GM19468 (cell line): ENCODE measurements around the gene RND2.

Source experiments
- ATAC-seq: cut with Tn5 transposase; IDR thresholded peaks from one replicate; pipeline ENCODE4 v1.9.1; 2021; ENCODE audit warnings: mild to moderate bottlenecking, moderate library complexity, moderate number of reproducible peaks; ENCODE audit not compliant: unreplicated experiment; ENCODE audit errors: extremely low read depth

The RND2 gene

DNA sequence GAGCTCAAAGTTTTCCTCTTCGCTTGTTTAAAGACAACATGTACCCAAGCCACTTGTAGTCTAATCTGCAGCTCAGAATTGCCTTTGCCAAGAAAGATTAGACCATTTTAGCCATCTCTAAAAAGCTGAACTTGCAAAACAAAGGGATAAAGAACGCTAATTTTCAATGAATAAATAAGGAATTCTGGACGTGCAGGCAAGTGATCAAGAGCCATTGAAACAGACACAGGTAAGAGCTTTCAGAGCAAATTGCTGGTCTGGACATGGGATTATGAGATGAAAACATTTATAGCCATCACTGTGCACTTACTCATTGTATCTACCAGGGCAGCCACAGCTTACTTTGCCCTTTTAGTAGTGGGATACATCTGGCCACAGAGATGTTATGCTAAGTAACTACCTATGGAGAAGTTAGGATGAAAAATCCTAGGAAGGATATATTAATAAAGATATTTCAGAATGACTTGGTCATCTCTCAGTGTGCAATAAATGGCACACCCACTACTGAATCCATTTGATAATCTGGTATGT lies 44.4 kb downstream of the RND2 start:
- ATAC-seq, result no peak

DNA sequence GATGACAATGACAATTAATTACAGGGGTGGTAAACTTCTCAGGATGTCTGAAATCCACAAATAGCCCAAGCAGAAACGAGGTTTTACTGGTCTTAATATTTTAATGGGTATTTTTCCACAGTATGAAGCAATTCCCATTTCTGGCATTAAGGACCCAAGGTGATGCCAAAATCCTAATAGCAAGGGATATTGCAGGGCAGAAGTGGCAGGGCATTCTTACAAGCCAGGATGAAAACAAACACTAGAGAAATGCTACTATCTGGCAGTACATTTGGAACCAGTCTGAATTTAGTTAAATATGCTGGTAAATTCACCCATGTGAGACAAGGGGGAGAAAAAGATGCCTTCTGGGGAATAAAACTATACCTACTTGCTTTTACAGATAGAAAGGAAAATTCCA lies 45.2 kb downstream of the RND2 start:
- ATAC-seq, result no peak

DNA sequence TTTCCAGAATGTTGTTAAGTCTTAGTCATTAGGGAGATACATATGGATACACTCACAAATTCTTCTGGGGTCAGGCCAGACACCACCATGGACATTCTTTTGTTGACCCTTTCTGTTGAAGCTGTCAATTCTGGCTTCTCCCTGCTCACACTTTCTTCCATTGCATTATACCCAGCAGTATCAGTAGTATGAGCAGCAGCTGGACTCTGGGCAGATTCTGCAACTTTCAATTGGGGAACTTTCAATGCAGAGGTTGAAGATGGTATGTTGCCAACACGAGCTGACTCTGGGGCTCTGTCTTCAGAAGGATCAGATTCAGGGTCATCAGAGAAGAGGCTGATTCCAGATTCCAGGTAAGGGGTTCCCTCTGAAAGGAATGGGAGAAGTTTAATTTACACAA lies 45.8 kb downstream of the RND2 start:
- no peak for ATAC-seq

DNA sequence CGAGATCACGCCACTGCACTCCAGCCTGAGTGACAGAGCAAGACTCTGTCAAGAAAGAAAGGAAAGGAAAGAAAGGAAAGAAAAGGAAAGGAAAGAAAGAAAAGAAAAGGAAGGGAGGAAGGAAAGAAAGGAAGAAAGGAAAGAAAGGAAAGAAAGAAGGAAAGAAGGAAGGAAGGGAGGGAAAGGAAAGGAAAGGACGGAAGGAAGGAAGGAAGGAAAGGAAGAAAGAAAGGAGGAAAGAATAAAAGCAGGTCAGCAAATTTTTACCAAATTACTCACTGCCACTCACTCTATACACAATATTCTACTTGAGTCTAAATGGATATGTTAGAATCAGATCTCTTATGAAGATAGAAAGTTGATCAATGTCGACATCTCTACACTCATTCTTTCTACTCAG lies 49.8 kb downstream of the RND2 start:
- no peak for ATAC-seq

DNA sequence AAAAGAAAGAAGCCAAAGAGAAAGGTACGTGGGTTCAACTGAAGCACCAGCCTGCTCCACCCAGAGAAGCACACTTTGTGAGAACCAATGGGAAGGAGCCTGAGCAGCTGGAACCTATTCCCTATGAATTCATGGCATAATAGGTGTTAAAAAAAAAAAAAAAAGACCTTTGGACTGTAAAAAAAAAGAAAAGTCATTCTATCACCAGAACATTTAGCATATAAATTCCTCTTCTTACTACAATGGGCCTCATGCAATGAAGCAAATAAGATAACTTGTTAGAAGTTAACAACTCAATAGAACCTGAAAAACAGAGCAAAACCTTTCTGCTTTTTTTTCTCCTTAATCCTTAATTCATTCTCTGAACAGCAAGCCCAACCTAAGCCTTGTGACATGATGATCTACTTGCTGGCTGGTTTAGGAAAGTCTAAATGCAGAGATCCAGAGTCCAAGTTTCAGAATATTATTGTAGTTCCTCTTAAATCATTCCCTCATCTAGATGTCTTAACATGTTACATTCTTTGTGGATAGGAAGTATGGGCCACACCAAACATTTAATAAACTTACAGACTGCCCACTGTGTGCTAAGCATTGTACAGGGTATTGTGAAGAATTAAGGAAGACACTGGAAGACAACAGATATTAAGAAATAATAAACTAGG lies 54.7 kb downstream of the RND2 start:
- no peak for ATAC-seq
